Stomach (tissue), 4 donors: ENCODE measurements around the gene FLNC.

Source experiments
- CTCF ChIP-seq, 7 experiments: fragments of 450-650 bp in 4 of 7; fragments of 200-600 bp in 3 of 7; sonication (generic) in 3 of 7; IDR thresholded peaks; one replicate each; pipeline ENCODE4 v1.5.1; 2016 to 2019; ENCODE audit warnings: antibody characterized with exemption in 7 of 7, control low read depth in 2 of 7, mild to moderate bottlenecking in 1 of 7
- POLR2A ChIP-seq, 4 donors: fragments of 450-650 bp; IDR thresholded peaks; one replicate each; pipeline ENCODE4 v1.6.1; 2016; ENCODE audit warnings: antibody characterized with exemption in 4 of 4, control low read depth in 2 of 4, mild to moderate bottlenecking in 1 of 4, moderate library complexity in 1 of 4

GRCh38 chr7:128805225-128805624 lies 25.0 kb upstream of the FLNC start:
- TF ChIP-seq CTCF (IDR thresholded peaks at IDR 0.05) (no peak), POLR2A (IDR thresholded peaks at IDR 0.05) (no peak)
